Measurements from ENCODE around the gene SSUH2.
"Not testable (repeated sequence)": the region's sequence is repeated elsewhere in the genome, so short reads cannot be mapped to it uniquely, and the experiment has no call there.

DNA sequence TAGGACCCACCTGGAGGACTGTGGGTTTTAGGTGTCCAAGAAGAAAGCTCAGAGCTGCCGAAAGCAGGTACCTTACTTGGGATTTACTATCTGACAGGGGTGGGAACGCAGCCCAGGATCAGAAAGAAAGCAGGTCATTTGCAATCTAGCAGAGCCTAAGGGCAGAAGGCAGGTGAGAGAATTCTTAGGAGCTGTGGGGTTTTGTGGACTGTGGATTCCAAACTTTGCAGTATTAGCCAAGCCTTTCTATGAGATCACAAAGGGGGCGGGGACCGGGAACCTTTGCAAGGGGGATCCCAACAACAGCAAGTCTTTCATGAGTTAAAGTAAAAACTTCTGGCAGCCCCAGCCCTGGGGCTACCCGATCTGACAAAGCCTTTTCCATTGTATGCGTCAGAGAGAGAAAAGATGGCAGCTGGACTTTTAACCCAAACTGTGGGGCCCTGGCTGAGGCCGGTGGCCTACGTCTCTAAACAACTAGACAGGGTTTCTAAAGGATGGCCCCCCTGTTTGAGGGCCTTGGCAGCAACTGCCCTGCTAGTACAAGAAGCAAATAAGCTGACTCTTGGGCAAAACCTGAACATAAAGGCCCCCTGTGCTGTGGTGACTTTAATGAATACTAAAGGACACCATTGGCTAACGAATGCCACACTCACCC lies 37.4 kb upstream of the SSUH2 start:
- not testable (repeated sequence) for TF ChIP-seq CTCF, POLR2A (IDR thresholded peaks at IDR 0.05)

Measured in uterus (tissue), 2 donors.